NB4 (cell line): ENCODE measurements around the gene DAB2IP.

Experiments
- MYC ChIP-seq: IDR thresholded peaks from 2 replicates; pipeline ENCODE4 v1.6.1; 2011; ENCODE audit warnings: low read depth, low read length
- POLR2A ChIP-seq: IDR thresholded peaks from 2 replicates; pipeline ENCODE4 v1.6.1; 2011; ENCODE audit warnings: mild to moderate bottlenecking; ENCODE audit not compliant: insufficient read length; ENCODE audit errors: extremely low read depth
- TF ChIP-seq, protein P1 (sequence below): IDR thresholded peaks from one replicate; pipeline ENCODE4 v1.5.1; 2012; ENCODE audit warnings: low read depth, low read length
- TF ChIP-seq, protein P2 (sequence below): IDR thresholded peaks from 2 replicates; pipeline ENCODE4 v1.6.1; 2011; ENCODE audit warnings: low read depth, low read length

DNA sequence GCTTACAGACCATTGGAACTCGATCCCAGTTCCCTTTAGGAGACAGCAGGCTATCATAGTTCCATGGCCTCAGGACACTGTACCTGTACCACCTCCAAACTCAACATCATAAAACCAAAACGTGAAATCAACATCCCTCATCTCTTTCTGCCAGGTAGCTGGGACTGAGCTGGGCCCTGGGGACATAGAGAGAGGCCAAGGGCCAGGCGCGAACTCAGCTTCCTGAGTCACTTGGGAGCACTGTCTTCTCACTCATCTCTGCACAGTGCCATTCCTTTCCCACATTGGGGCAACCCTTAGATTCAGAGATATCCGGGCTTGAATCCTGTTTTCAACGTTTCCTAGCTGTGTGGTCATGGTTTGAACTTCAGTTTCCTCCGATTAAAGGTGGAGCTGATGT is 12.2 kb downstream of the DAB2IP start:
- TF ChIP-seq POLR2A (no peak), MYC (no peak)
- TF ChIP-seq, protein P1, sequence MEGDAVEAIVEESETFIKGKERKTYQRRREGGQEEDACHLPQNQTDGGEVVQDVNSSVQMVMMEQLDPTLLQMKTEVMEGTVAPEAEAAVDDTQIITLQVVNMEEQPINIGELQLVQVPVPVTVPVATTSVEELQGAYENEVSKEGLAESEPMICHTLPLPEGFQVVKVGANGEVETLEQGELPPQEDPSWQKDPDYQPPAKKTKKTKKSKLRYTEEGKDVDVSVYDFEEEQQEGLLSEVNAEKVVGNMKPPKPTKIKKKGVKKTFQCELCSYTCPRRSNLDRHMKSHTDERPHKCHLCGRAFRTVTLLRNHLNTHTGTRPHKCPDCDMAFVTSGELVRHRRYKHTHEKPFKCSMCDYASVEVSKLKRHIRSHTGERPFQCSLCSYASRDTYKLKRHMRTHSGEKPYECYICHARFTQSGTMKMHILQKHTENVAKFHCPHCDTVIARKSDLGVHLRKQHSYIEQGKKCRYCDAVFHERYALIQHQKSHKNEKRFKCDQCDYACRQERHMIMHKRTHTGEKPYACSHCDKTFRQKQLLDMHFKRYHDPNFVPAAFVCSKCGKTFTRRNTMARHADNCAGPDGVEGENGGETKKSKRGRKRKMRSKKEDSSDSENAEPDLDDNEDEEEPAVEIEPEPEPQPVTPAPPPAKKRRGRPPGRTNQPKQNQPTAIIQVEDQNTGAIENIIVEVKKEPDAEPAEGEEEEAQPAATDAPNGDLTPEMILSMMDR: no peak
- TF ChIP-seq, protein P2, sequence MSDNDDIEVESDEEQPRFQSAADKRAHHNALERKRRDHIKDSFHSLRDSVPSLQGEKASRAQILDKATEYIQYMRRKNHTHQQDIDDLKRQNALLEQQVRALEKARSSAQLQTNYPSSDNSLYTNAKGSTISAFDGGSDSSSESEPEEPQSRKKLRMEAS: no peak
